HepG2 (cell line): ENCODE data around the gene TSHZ1. TPM values are rescaled to one million over a fixed set of nuclear protein-coding genes. Genes with fewer than 3 reads are reported as not detected.

Experiments used
- IRX3 ChIP-seq: sonication (generic); formaldehyde crosslinking; IDR thresholded peaks from 2 replicates; pipeline ENCODE4 v1.8.1; 2023; ENCODE audit warnings: mild to moderate bottlenecking, low read depth, missing genetic modification reagents, borderline replicate concordance
- POLR2G ChIP-seq: fragments of 200-400 bp; formaldehyde crosslinking; IDR thresholded peaks from 2 replicates; pipeline ENCODE4 v1.6.1; 2018; ENCODE audit warnings: mild to moderate bottlenecking, low read depth, low read length, moderate library complexity
- SPEN ChIP-seq: sonication (generic); formaldehyde crosslinking; IDR thresholded peaks from 2 replicates; pipeline ENCODE4 v1.5.1; 2020; ENCODE audit warnings: low read depth, mild to moderate bottlenecking, missing genetic modification reagents
- TEAD2 ChIP-seq: sonication (generic); formaldehyde crosslinking; IDR thresholded peaks from 2 replicates; pipeline ENCODE4 v1.9.0; 2021; ENCODE audit warnings: missing genetic modification reagents
- ZFP36 ChIP-seq: fragments of 150-350 bp; IDR thresholded peaks from 2 replicates; pipeline ENCODE4 v1.6.1; 2018; ENCODE audit warnings: borderline replicate concordance, low read length, low read depth; ENCODE audit not compliant: partially characterized antibody
- ZFP90 ChIP-seq: sonication (generic); formaldehyde crosslinking; IDR thresholded peaks from 2 replicates; pipeline ENCODE4 v1.8.0; 2022; ENCODE audit warnings: missing genetic modification reagents, mild to moderate bottlenecking, inconsistent platforms, borderline replicate concordance
- ZNF441 ChIP-seq: sonication (generic); formaldehyde crosslinking; IDR thresholded peaks from 2 replicates; pipeline ENCODE4 v1.7.0; 2021; ENCODE audit warnings: missing genetic modification reagents, borderline replicate concordance
- ZNF746 ChIP-seq: sonication (generic); formaldehyde crosslinking; IDR thresholded peaks from 2 replicates; pipeline ENCODE4 v1.8.0; 2022; ENCODE audit warnings: mild to moderate bottlenecking, missing genetic modification reagents
- ZSCAN12 ChIP-seq: sonication (generic); formaldehyde crosslinking; IDR thresholded peaks from 2 replicates; pipeline ENCODE4 v1.9.0; 2021; ENCODE audit warnings: mild to moderate bottlenecking, missing genetic modification reagents
- polyA plus RNA-seq, 8 experiments: library from polyadenylated mRNA; depleted of rRNA in 3 of 8; stranded (reverse) in 7 of 8; unstranded in 1 of 8; fragments of >200 nt; fragmentation: Illumina TruSeq in 4 of 8; extraction: Trizol in 4 of 8; gene quantifications; 2 replicates each; pipeline versions ENCODE4 v1.2.1 to v1.2.3, GENCODE V29; 2011 to 2016; ENCODE audit warnings: low read depth in 4 of 8, missing spikeins in 1 of 8, mixed read lengths in 1 of 8; ENCODE audit not compliant: insufficient read depth in 1 of 8
- total RNA-seq, 5 experiments: library from RNA; depleted of rRNA; stranded (reverse); fragments of >200 nt; fragmentation: Illumina TruSeq; extraction: Trizol; gene quantifications; 2 replicates each; pipeline ENCODE4 v1.2.3, GENCODE V29; 2016; ENCODE audit warnings: low read depth in 1 of 5
- TF ChIP-seq, protein P1 (sequence below): sonication (generic); formaldehyde crosslinking; IDR thresholded peaks from 2 replicates; pipeline ENCODE4 v1.4.0; 2020; ENCODE audit warnings: missing genetic modification reagents
- TF ChIP-seq, protein P2 (sequence below): IDR thresholded peaks from 2 replicates; pipeline ENCODE4 v1.6.1; 2018; ENCODE audit warnings: missing genetic modification reagents
- TF ChIP-seq, protein P3 (sequence below): fragments of 450-650 bp; IDR thresholded peaks from 2 replicates; pipeline ENCODE4 v1.6.1; 2017
- TF ChIP-seq, protein P4 (sequence below): sonication (generic); formaldehyde crosslinking; IDR thresholded peaks from 2 replicates; pipeline ENCODE4 v1.4.0; 2020; ENCODE audit warnings: low read depth, mild to moderate bottlenecking, missing genetic modification reagents
- TF ChIP-seq, protein P5 (sequence below): sonication (generic); formaldehyde crosslinking; IDR thresholded peaks from 2 replicates; pipeline ENCODE4 v1.8.0; 2023; ENCODE audit warnings: mild to moderate bottlenecking, missing genetic modification reagents

TSHZ1 gene
- total and polyA plus RNA-seq, 2 of the 13 experiments (the other 11 are each of a cell fraction or from before 2014, with no cell fraction given) = 2.5 to 2.7 TPM

DNA sequence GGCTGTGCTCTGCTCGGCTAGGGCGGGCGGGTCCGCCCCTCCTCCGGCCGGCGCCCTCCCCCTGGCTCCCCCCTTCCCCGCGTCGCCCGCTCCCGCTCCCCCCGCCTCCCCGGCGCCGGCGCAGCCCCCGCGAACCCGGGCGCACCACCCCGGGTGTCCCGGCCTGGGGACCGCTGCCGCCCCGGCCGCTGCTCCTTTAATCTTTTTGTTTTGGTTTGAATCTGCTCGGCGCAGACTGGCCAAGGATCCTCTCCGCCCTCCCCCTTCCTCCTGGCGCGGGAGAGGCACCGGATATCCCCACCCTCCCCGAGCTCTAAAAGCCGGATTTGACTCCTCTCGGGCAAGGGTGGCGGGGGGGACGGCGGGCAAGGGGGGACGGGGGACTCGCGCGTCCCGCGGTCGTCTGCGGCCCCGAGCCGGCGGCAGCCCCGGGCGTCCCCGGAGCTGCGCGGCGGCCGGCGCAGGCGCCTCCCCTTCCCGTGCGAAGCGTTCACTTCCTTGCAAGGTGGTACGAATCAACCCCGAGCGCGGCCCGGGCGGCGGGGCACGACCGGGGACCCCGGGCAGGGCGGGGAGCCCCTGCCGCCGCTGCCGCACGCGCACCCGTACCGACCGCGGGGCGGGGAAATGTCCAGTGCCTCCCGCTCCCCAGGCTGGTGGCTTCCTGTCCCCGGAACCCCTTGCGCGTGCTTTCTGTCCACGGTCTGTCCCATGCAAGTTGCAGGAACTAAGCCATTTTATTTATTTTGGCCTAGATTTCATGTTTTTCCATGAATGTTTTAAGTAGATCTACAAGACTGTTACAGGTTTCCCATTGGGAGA is 1.3 kb upstream of the TSHZ1 start, which contains the start of gene PTGR3 (continued):
- TF ChIP-seq, protein P1, sequence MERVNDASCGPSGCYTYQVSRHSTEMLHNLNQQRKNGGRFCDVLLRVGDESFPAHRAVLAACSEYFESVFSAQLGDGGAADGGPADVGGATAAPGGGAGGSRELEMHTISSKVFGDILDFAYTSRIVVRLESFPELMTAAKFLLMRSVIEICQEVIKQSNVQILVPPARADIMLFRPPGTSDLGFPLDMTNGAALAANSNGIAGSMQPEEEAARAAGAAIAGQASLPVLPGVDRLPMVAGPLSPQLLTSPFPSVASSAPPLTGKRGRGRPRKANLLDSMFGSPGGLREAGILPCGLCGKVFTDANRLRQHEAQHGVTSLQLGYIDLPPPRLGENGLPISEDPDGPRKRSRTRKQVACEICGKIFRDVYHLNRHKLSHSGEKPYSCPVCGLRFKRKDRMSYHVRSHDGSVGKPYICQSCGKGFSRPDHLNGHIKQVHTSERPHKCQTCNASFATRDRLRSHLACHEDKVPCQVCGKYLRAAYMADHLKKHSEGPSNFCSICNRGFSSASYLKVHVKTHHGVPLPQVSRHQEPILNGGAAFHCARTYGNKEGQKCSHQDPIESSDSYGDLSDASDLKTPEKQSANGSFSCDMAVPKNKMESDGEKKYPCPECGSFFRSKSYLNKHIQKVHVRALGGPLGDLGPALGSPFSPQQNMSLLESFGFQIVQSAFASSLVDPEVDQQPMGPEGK (CRISPR knock-in tag) = peak; percentile 71; the same call in 1 of the 2 replicates
- TF ChIP-seq, protein P2, sequence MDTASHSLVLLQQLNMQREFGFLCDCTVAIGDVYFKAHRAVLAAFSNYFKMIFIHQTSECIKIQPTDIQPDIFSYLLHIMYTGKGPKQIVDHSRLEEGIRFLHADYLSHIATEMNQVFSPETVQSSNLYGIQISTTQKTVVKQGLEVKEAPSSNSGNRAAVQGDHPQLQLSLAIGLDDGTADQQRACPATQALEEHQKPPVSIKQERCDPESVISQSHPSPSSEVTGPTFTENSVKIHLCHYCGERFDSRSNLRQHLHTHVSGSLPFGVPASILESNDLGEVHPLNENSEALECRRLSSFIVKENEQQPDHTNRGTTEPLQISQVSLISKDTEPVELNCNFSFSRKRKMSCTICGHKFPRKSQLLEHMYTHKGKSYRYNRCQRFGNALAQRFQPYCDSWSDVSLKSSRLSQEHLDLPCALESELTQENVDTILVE (CRISPR knock-in tag) = peak; percentile 94; the same call in 1 of the 2 replicates
- TF ChIP-seq SPEN (CRISPR knock-in tag) (no peak), ZFP90 (CRISPR knock-in tag) (no peak; the same call in 1 of the 2 replicates), TEAD2 (no peak), ZNF441 (CRISPR knock-in tag) (peak; percentile 16; the same call in 1 of the 2 replicates), POLR2G (peak; percentile 61), ZSCAN12 (no peak), IRX3 (CRISPR knock-in tag) (peak; percentile 56; the same call in 1 of the 2 replicates), ZFP36 (no peak), ZNF746 (CRISPR knock-in tag) (peak; percentile 91)
- TF ChIP-seq, protein P3, sequence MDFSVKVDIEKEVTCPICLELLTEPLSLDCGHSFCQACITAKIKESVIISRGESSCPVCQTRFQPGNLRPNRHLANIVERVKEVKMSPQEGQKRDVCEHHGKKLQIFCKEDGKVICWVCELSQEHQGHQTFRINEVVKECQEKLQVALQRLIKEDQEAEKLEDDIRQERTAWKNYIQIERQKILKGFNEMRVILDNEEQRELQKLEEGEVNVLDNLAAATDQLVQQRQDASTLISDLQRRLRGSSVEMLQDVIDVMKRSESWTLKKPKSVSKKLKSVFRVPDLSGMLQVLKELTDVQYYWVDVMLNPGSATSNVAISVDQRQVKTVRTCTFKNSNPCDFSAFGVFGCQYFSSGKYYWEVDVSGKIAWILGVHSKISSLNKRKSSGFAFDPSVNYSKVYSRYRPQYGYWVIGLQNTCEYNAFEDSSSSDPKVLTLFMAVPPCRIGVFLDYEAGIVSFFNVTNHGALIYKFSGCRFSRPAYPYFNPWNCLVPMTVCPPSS = no peak
- TF ChIP-seq, protein P4, sequence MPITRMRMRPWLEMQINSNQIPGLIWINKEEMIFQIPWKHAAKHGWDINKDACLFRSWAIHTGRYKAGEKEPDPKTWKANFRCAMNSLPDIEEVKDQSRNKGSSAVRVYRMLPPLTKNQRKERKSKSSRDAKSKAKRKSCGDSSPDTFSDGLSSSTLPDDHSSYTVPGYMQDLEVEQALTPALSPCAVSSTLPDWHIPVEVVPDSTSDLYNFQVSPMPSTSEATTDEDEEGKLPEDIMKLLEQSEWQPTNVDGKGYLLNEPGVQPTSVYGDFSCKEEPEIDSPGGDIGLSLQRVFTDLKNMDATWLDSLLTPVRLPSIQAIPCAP (CRISPR knock-in tag) = no peak
- TF ChIP-seq, protein P5, sequence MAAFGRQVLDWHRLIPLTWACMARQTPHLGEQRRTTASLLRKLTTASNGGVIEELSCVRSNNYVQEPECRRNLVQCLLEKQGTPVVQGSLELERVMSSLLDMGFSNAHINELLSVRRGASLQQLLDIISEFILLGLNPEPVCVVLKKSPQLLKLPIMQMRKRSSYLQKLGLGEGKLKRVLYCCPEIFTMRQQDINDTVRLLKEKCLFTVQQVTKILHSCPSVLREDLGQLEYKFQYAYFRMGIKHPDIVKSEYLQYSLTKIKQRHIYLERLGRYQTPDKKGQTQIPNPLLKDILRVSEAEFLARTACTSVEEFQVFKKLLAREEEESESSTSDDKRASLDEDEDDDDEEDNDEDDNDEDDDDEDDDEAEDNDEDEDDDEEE (CRISPR knock-in tag) = no peak
